Activated CD4-positive, alpha-beta memory T cell treated with anti-CD3 and anti-CD28 coated beads for 36 hours (primary cell): ENCODE data around the gene SCD5. TPM values are rescaled to one million over a fixed set of nuclear protein-coding genes. Genes with fewer than 3 reads are reported as not detected.

ENCODE experiments used
- CTCF ChIA-PET: fragments of 350-600 bp; sonication (Branson Sonifier 250); formaldehyde crosslinking; loops from one replicate; lab custom pipeline; 2021; ENCODE audit warnings: antibody characterized with exemption, inconsistent platforms; lab: Charles Lee
- POLR2A ChIA-PET: fragments of 350-600 bp; sonication (Branson Sonifier 250); formaldehyde crosslinking; loops from one replicate; lab custom pipeline; 2021; ENCODE audit warnings: antibody characterized with exemption; lab: Charles Lee
- DNase-seq: peaks from one replicate; pipeline ENCODE4 v3.0.0-alpha.2; 2020
- H3K27ac Mint-ChIP-seq: one replicate; pipeline ENCODE4 v1.8.0; 2021; ENCODE audit warnings: mixed read lengths
- H3K27me3 Mint-ChIP-seq: one replicate; pipeline ENCODE4 v1.8.0; 2021; ENCODE audit warnings: mixed read lengths
- H3K36me3 Mint-ChIP-seq: one replicate; pipeline ENCODE4 v1.8.0; 2021; ENCODE audit warnings: mixed read lengths
- H3K4me1 Mint-ChIP-seq: one replicate; pipeline ENCODE4 v1.8.0; 2021; ENCODE audit warnings: low read depth, mixed read lengths
- H3K4me3 Mint-ChIP-seq: one replicate; pipeline ENCODE4 v1.8.0; 2021; ENCODE audit warnings: mild to moderate bottlenecking, mixed read lengths
- H3K9me3 Mint-ChIP-seq: one replicate; pipeline ENCODE4 v1.8.0; 2021; ENCODE audit warnings: mixed read lengths
- intact Hi-C: fragments of 100-400 bp; cut with micrococcal nuclease; formaldehyde crosslinking; loops from one replicate; pipeline ENCODE4 v1.15.1; 2023
- total RNA-seq, 2 experiments: library from RNA; stranded (reverse); gene quantifications; one replicate each; pipeline ENCODE4 v1.2.3, GENCODE V29; 2021

Gene SCD5
- total RNA-seq, 2 experiments from 2014 or later: 0.12 to 0.14 TPM

GRCh38 chr4:82648356-82648755, 150.2 kb downstream of the SCD5 start:
- intact Hi-C loops: no loop called here
- Mint-ChIP-seq H3K4me1 (no peaks in the 10 kb centered on the region), H3K27me3 (peaks cover 6% of the 10 kb centered on the region), H3K27ac (no peak overlapping the region), H3K9me3 (no peaks in the 10 kb centered on the region), H3K4me3 (no peak overlapping the region), H3K36me3 (no peaks in the 10 kb centered on the region)
- ChIA-PET POLR2A (no interaction called here), CTCF (no interaction called here)
- no peak for DNase-seq

- H3K4me1 Mint-ChIP-seq: no peaks in the 10 kb centered on the region
- POLR2A ChIA-PET: no interaction called here
- H3K36me3 Mint-ChIP-seq: no peaks in the 10 kb centered on the region
- CTCF ChIA-PET: no interaction called here
- H3K27ac Mint-ChIP-seq: no peak overlapping the region
- intact Hi-C loops: no loop called here
- DNase-seq: no peak
- H3K4me3 Mint-ChIP-seq: no peak overlapping the region
- peaks cover 5% of the 10 kb centered on the region for H3K27me3 Mint-ChIP-seq
- H3K9me3 Mint-ChIP-seq: no peaks in the 10 kb centered on the region
Measured at GRCh38 chr4:82645936-82646565, 152.5 kb downstream of the SCD5 start.

- DNase-seq: no peak
- H3K27me3 Mint-ChIP-seq: peaks cover 2% of the 10 kb centered on the region
- ChIA-PET CTCF (no interaction called here), POLR2A (no interaction called here)
- H3K9me3 Mint-ChIP-seq: no peaks in the 10 kb centered on the region
- no peak overlapping the region for H3K27ac Mint-ChIP-seq
- H3K4me1 Mint-ChIP-seq: no peaks in the 10 kb centered on the region
- H3K36me3 Mint-ChIP-seq: no peaks in the 10 kb centered on the region
- intact Hi-C loops: no loop called here
- H3K4me3 Mint-ChIP-seq: no peak overlapping the region
Measured at GRCh38 chr4:82644734-82645126, 153.9 kb downstream of the SCD5 start.

- no peaks in the 10 kb centered on the region for H3K36me3 Mint-ChIP-seq
- POLR2A ChIA-PET: no interaction called here
- H3K27me3 Mint-ChIP-seq: peaks cover 1% of the 10 kb centered on the region
- no peak for DNase-seq
- CTCF ChIA-PET: interaction anchor here (0.9 kb wide), 1 partner anchor 12 kb away, joined by 3 read pairs; no protein-coding TSS in a partner anchor
- no peaks in the 10 kb centered on the region for H3K4me1 Mint-ChIP-seq
- H3K27ac Mint-ChIP-seq: no peak overlapping the region
- no peak overlapping the region for H3K4me3 Mint-ChIP-seq
- H3K9me3 Mint-ChIP-seq: no peaks in the 10 kb centered on the region
- intact Hi-C loops: no loop called here
Measured at GRCh38 chr4:82643994-82644733, 154.4 kb downstream of the SCD5 start.

- Mint-ChIP-seq H3K4me1 (no peaks in the 10 kb centered on the region), H3K9me3 (no peaks in the 10 kb centered on the region), H3K36me3 (no peaks in the 10 kb centered on the region), H3K27me3 (peaks cover 1% of the 10 kb centered on the region), H3K27ac (no peak overlapping the region), H3K4me3 (no peak overlapping the region)
- intact Hi-C loops: no loop called here
- DNase-seq: no peak
- ChIA-PET CTCF (no interaction called here), POLR2A (no interaction called here)
Measured at GRCh38 chr4:82642331-82642730, 156.3 kb downstream of the SCD5 start.

GRCh38 chr4:82640540-82640939, 158.1 kb downstream of the SCD5 start:
- Mint-ChIP-seq H3K27me3 (peaks cover 1% of the 10 kb centered on the region), H3K27ac (no peak overlapping the region), H3K36me3 (no peaks in the 10 kb centered on the region), H3K4me3 (no peak overlapping the region), H3K4me1 (no peaks in the 10 kb centered on the region), H3K9me3 (no peaks in the 10 kb centered on the region)
- ChIA-PET POLR2A (no interaction called here), CTCF (no interaction called here)
- intact Hi-C loops: no loop called here
- no peak for DNase-seq

GRCh38 chr4:82639971-82640370, 158.6 kb downstream of the SCD5 start:
- no peak overlapping the region for H3K27ac Mint-ChIP-seq
- DNase-seq: no peak
- H3K27me3 Mint-ChIP-seq: peaks cover 1% of the 10 kb centered on the region
- no peaks in the 10 kb centered on the region for H3K9me3 Mint-ChIP-seq
- no peaks in the 10 kb centered on the region for H3K4me1 Mint-ChIP-seq
- no peak overlapping the region for H3K4me3 Mint-ChIP-seq
- POLR2A ChIA-PET: no interaction called here
- intact Hi-C loops: no loop called here
- no peaks in the 10 kb centered on the region for H3K36me3 Mint-ChIP-seq
- CTCF ChIA-PET: no interaction called here

GRCh38 chr4:82638479-82638878, 160.1 kb downstream of the SCD5 start:
- no peaks in the 10 kb centered on the region for H3K4me1 Mint-ChIP-seq
- ChIA-PET CTCF (no interaction called here), POLR2A (no interaction called here)
- no peaks in the 10 kb centered on the region for H3K9me3 Mint-ChIP-seq
- intact Hi-C loops: no loop called here
- peaks cover 1% of the 10 kb centered on the region for H3K27me3 Mint-ChIP-seq
- DNase-seq: no peak
- H3K4me3 Mint-ChIP-seq: no peak overlapping the region
- H3K36me3 Mint-ChIP-seq: no peaks in the 10 kb centered on the region
- no peak overlapping the region for H3K27ac Mint-ChIP-seq

- Mint-ChIP-seq H3K9me3 (peaks cover 4% of the 10 kb centered on the region), H3K4me3 (no peak overlapping the region), H3K36me3 (no peaks in the 10 kb centered on the region), H3K27ac (no peak overlapping the region), H3K4me1 (no peaks in the 10 kb centered on the region), H3K27me3 (peaks cover 2% of the 10 kb centered on the region)
- CTCF ChIA-PET: no interaction called here
- POLR2A ChIA-PET: no interaction called here
- DNase-seq: no peak
- intact Hi-C loops: no loop called here
Measured at GRCh38 chr4:82630079-82630478, 168.5 kb downstream of the SCD5 start.

GRCh38 chr4:82629238-82630000, 169.2 kb downstream of the SCD5 start:
- DNase-seq: no peak
- no peak overlapping the region for H3K4me3 Mint-ChIP-seq
- H3K4me1 Mint-ChIP-seq: no peaks in the 10 kb centered on the region
- ChIA-PET POLR2A (no interaction called here), CTCF (no interaction called here)
- H3K27ac Mint-ChIP-seq: no peak overlapping the region
- H3K36me3 Mint-ChIP-seq: no peaks in the 10 kb centered on the region
- H3K27me3 Mint-ChIP-seq: peaks cover 2% of the 10 kb centered on the region
- intact Hi-C loops: no loop called here
- peaks cover 4% of the 10 kb centered on the region for H3K9me3 Mint-ChIP-seq

- no peaks in the 10 kb centered on the region for H3K36me3 Mint-ChIP-seq
- ChIA-PET POLR2A (no interaction called here), CTCF (interaction anchor here (0.6 kb wide), 1 partner anchor 586 kb away, joined by 3 read pairs; no protein-coding TSS in a partner anchor)
- no peaks in the 10 kb centered on the region for H3K4me1 Mint-ChIP-seq
- H3K27ac Mint-ChIP-seq: no peak overlapping the region
- no peak overlapping the region for H3K4me3 Mint-ChIP-seq
- intact Hi-C loops: no loop called here
- no peaks in the 10 kb centered on the region for H3K9me3 Mint-ChIP-seq
- H3K27me3 Mint-ChIP-seq: no peaks in the 10 kb centered on the region
- DNase-seq: no peak
Measured at GRCh38 chr4:82626251-82626868, 172.2 kb downstream of the SCD5 start.

GRCh38 chr4:82624819-82625218, 173.8 kb downstream of the SCD5 start:
- no peaks in the 10 kb centered on the region for H3K27me3 Mint-ChIP-seq
- H3K27ac Mint-ChIP-seq: no peak overlapping the region
- no peak for DNase-seq
- intact Hi-C loops: no loop called here
- no peaks in the 10 kb centered on the region for H3K36me3 Mint-ChIP-seq
- no peaks in the 10 kb centered on the region for H3K9me3 Mint-ChIP-seq
- no peak overlapping the region for H3K4me3 Mint-ChIP-seq
- no peaks in the 10 kb centered on the region for H3K4me1 Mint-ChIP-seq
- CTCF ChIA-PET: interaction anchor here (0.7 kb wide), 1 partner anchor 1046 kb away, joined by 3 read pairs; no protein-coding TSS in a partner anchor
- POLR2A ChIA-PET: no interaction called here
